Gastrocnemius medialis (tissue), 4 donors: ENCODE results near the gene TTN.

ENCODE experiments used
- CTCF ChIP-seq, 5 experiments: fragments of 450-650 bp in 3 of 5; fragments of 200-600 bp in 2 of 5; sonication (generic) in 2 of 5; IDR thresholded peaks in 4 of 5; conservative IDR thresholded peaks in 1 of 5; 1 replicate in 4 of 5; 2 replicates in 1 of 5; pipeline ENCODE4 v1.5.1; 2016 to 2019; ENCODE audit warnings: antibody characterized with exemption in 5 of 5, mild to moderate bottlenecking in 3 of 5, moderate library complexity in 3 of 5
- POLR2A ChIP-seq, 2 donors: fragments of 450-650 bp; IDR thresholded peaks; one replicate each; pipeline ENCODE4 v1.6.1; 2017; ENCODE audit warnings: antibody characterized with exemption in 2 of 2, mild to moderate bottlenecking in 2 of 2, moderate library complexity in 2 of 2

DNA sequence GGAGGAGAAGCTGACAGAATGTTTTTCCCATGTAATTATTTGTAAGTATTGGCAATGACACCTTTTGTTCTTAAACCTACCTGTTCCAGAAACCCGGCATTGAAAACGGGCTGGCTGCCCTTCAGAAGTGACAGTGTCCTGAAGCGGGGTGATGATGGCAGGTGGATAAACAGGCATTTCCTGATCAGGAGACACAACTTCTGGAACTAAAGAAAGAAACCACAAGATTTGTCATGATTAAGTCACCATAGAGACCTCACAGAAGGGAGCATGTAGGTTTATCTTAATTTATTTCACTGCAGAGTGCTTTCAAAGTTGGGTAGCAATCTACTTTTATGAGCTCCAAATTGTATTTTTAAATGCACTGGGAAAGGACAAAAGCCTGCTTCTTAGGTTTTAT, 43.1 kb downstream of the TTN start:
- TF ChIP-seq CTCF (IDR thresholded peaks at IDR 0.05 in 4 of 5, conservative IDR thresholded peaks at IDR 0.05 in 1 of 5), result no peak
- no peak for TF ChIP-seq POLR2A (IDR thresholded peaks at IDR 0.05)
